HepG2 (cell line): ENCODE data around the gene GK. TPM values are rescaled to one million over a fixed set of nuclear protein-coding genes. Genes with fewer than 3 reads are reported as not detected.
A peak's percentile ranks its signal among the peaks of the same experiment; 100 is the strongest.

Experiments
- ATAC-seq: fragments of 200-7000 bp; cut with Tn5 transposase; 3 replicates; pipeline ENCODE4 v1.9.1; 2020; ENCODE audit warnings: mild to moderate bottlenecking, moderate library complexity
- BruUV-seq: library from RNA; stranded (reverse); fragments of 400-500 nt; replicated peaks from 2 replicates; lab custom pipeline; 2021; lab: Mats Ljungman, UMichigan
- CTCF ChIA-PET: fragments of 300-600 bp; formaldehyde crosslinking; extraction: SDS; loops from one replicate; lab custom pipeline; 2021; ENCODE audit warnings: low total read pairs, inconsistent platforms, low intra/inter-chr PET ratio; lab: Yijun Ruan, JAX
- POLR2A ChIA-PET: fragments of 350-600 bp; sonication (Branson Sonifier 250); formaldehyde crosslinking; loops from one replicate; lab custom pipeline; 2020; ENCODE audit warnings: antibody characterized with exemption, inconsistent platforms; lab: Yijun Ruan, JAX
- DNase-seq: peaks from one replicate; pipeline ENCODE4 v3.0.0-alpha.2; 2015; ENCODE audit warnings: low spot score
- FAIRE-seq: peaks from 3 replicates; lab custom pipeline; 2011; peaks lifted over from hg19 to GRCh38; lab: Jason Lieb, UNC
- H2AFZ ChIP-seq: one replicate; pipeline ENCODE4 v1.6.1; 2011; ENCODE audit warnings: low read length, inconsistent platforms
- H3K27ac ChIP-seq: fragments of 300-600 bp; 3 replicates; pipeline ENCODE4 v1.8.0; 2011; ENCODE audit warnings: mixed run types, mild to moderate bottlenecking, mixed read lengths, low read length, inconsistent platforms; ENCODE audit not compliant: insufficient read depth; ENCODE audit errors: extremely low read length
- H3K27me3 ChIP-seq, 2 experiments: fragments of 200-600 bp in 1 of 2; 2 replicates in 1 of 2; 3 replicates in 1 of 2; pipeline versions ENCODE4 v1.6.0 to v1.8.0; 2011; ENCODE audit warnings: low read length in 2 of 2, mild to moderate bottlenecking in 2 of 2, moderate library complexity in 2 of 2, inconsistent platforms in 1 of 2; ENCODE audit not compliant: insufficient read depth in 2 of 2, control insufficient read depth in 1 of 2
- H3K36me3 ChIP-seq, 2 experiments: fragments of 200-600 bp in 1 of 2; replicated peaks in 1 of 2; 2 replicates in 1 of 2; 3 replicates in 1 of 2; pipeline versions ENCODE4 v1.5.1 to v1.8.0; 2011; ENCODE audit warnings: low read length in 2 of 2, inconsistent platforms in 1 of 2; ENCODE audit not compliant: insufficient read depth in 2 of 2, control insufficient read depth in 1 of 2
- H3K4me1 ChIP-seq: 2 replicates; pipeline ENCODE4 v1.5.1; 2012; ENCODE audit warnings: low read length, inconsistent platforms; ENCODE audit not compliant: insufficient read depth
- H3K4me2 ChIP-seq: 2 replicates; pipeline ENCODE4 v1.6.0; 2011; ENCODE audit warnings: low read depth, low read length, inconsistent platforms
- H3K4me3 ChIP-seq, 3 experiments: fragments of 200-600 bp in 1 of 3; sonication (generic), shearing (Covaris generic) in 1 of 3; replicated peaks in 1 of 3; 2 replicates each; pipeline ENCODE4 v1.5.1; 2011 to 2016; ENCODE audit warnings: low read length in 3 of 3, inconsistent platforms in 2 of 3, low read depth in 2 of 3, mild to moderate bottlenecking in 2 of 3, control low read depth in 1 of 3, mixed read lengths in 1 of 3; ENCODE audit not compliant: insufficient read depth in 1 of 3
- H3K79me2 ChIP-seq: one replicate; pipeline ENCODE4 v1.6.1; 2011; ENCODE audit warnings: low read length, inconsistent platforms; ENCODE audit not compliant: insufficient read depth
- H3K9ac ChIP-seq: 2 replicates; pipeline ENCODE4 v1.6.0; 2011; ENCODE audit warnings: mild to moderate bottlenecking, low read depth, low read length, inconsistent platforms; ENCODE audit not compliant: insufficient read depth
- H3K9me3 ChIP-seq: 2 replicates; pipeline ENCODE4 v1.5.1; 2012; ENCODE audit warnings: mild to moderate bottlenecking, low read length
- H4K20me1 ChIP-seq: 2 replicates; pipeline ENCODE4 v1.6.0; 2011; ENCODE audit warnings: inconsistent platforms, mild to moderate bottlenecking, low read length, moderate library complexity; ENCODE audit not compliant: insufficient read depth
- EZH2 ChIP-seq: conservative IDR thresholded peaks from 2 replicates; pipeline ENCODE4 v1.6.1; 2012; ENCODE audit warnings: mild to moderate bottlenecking, low read depth, low read length, moderate library complexity
- FLYWCH1 ChIP-seq: sonication (generic); formaldehyde crosslinking; IDR thresholded peaks from 2 replicates; pipeline ENCODE4 v1.8.1; 2023; ENCODE audit warnings: mild to moderate bottlenecking, missing genetic modification reagents
- JDP2 ChIP-seq: sonication (generic); formaldehyde crosslinking; IDR thresholded peaks from 2 replicates; pipeline ENCODE4 v1.8.1; 2022; ENCODE audit warnings: missing genetic modification reagents, borderline replicate concordance
- KLF13 ChIP-seq: sonication (generic); formaldehyde crosslinking; IDR thresholded peaks from 2 replicates; pipeline ENCODE4 v1.4.0; 2020; ENCODE audit warnings: mild to moderate bottlenecking, missing genetic modification reagents
- MED1 ChIP-seq: sonication (generic); formaldehyde crosslinking; IDR thresholded peaks from 2 replicates; pipeline ENCODE4 v1.4.0; 2020; ENCODE audit warnings: missing genetic modification reagents
- MXD4 ChIP-seq: IDR thresholded peaks from 2 replicates; pipeline ENCODE4 v1.6.1; 2016; ENCODE audit warnings: mild to moderate bottlenecking, missing biosample characterization, missing genetic modification reagents
- PAX8 ChIP-seq: sonication (generic); formaldehyde crosslinking; IDR thresholded peaks from 2 replicates; pipeline ENCODE4 v1.8.0; 2022; ENCODE audit warnings: mild to moderate bottlenecking, missing genetic modification reagents, borderline replicate concordance
- PHF21A ChIP-seq: sonication (generic); formaldehyde crosslinking; IDR thresholded peaks from 2 replicates; pipeline ENCODE4 v1.5.0; 2020; ENCODE audit warnings: mild to moderate bottlenecking, missing genetic modification reagents
- RARG ChIP-seq: sonication (generic); formaldehyde crosslinking; IDR thresholded peaks from 2 replicates; pipeline ENCODE4 v1.4.0; 2020; ENCODE audit warnings: low read depth, mild to moderate bottlenecking, missing genetic modification reagents
- RBM39 ChIP-seq: fragments of 200-400 bp; formaldehyde crosslinking; IDR thresholded peaks from one replicate; pipeline ENCODE4 v1.6.1; 2018; ENCODE audit warnings: antibody characterized with exemption, mild to moderate bottlenecking, low read depth, low read length; ENCODE audit not compliant: poor library complexity, severe bottlenecking
- SRF ChIP-seq: IDR thresholded peaks from 2 replicates; pipeline ENCODE4 v1.6.1; 2011; ENCODE audit warnings: mild to moderate bottlenecking, low read depth, low read length, moderate library complexity
- TP53 ChIP-seq: sonication (generic); formaldehyde crosslinking; conservative IDR thresholded peaks from 2 replicates; pipeline ENCODE4 v1.4.0; 2020; ENCODE audit warnings: missing genetic modification reagents
- U2AF2 ChIP-seq: fragments of 200-400 bp; formaldehyde crosslinking; IDR thresholded peaks from 2 replicates; pipeline ENCODE4 v1.6.1; 2017; ENCODE audit warnings: low read depth, mild to moderate bottlenecking, low read length
- ZC3H4 ChIP-seq: sonication (generic); formaldehyde crosslinking; IDR thresholded peaks from 2 replicates; pipeline ENCODE4 v1.4.0; 2020; ENCODE audit warnings: missing genetic modification reagents, borderline replicate concordance
- ZKSCAN5 ChIP-seq: sonication (generic); formaldehyde crosslinking; IDR thresholded peaks from 2 replicates; pipeline ENCODE4 v1.5.1; 2020; ENCODE audit warnings: mild to moderate bottlenecking, missing genetic modification reagents
- ZNF724P ChIP-seq: sonication (generic); formaldehyde crosslinking; IDR thresholded peaks from 2 replicates; pipeline ENCODE4 v1.8.0; 2022; ENCODE audit warnings: missing genetic modification reagents, borderline replicate concordance
- WGBS: methylation state at CpG from one replicate; pipeline ENCODE4 v1.1.6; 2017; ENCODE audit warnings: low lambda C conversion rate; 5-methylcytosine and 5-hydroxymethylcytosine counted together
- in situ Hi-C: cut with HindIII; loops from 2 replicates; pipeline ENCODE4 v1.10.0; 2017; ENCODE audit warnings: low pct_unique_long_range_greater_than_20kb; ENCODE audit not compliant: extremely low pct_ligation_motif_present
- intact Hi-C: fragments of 100-400 bp; cut with micrococcal nuclease; formaldehyde crosslinking; loops from one replicate; pipeline ENCODE4 v1.10.0; 2022; ENCODE audit not compliant: unreplicated experiment
- polyA plus RNA-seq, 8 experiments: library from polyadenylated mRNA; depleted of rRNA in 3 of 8; stranded (reverse) in 7 of 8; unstranded in 1 of 8; fragments of >200 nt; fragmentation: Illumina TruSeq in 4 of 8; extraction: Trizol in 4 of 8; gene quantifications; 2 replicates each; pipeline versions ENCODE4 v1.2.1 to v1.2.3, GENCODE V29; 2011 to 2016; ENCODE audit warnings: low read depth in 4 of 8, missing spikeins in 1 of 8, mixed read lengths in 1 of 8; ENCODE audit not compliant: insufficient read depth in 1 of 8
- total RNA-seq, 5 experiments: library from RNA; depleted of rRNA; stranded (reverse); fragments of >200 nt; fragmentation: Illumina TruSeq; extraction: Trizol; gene quantifications; 2 replicates each; pipeline ENCODE4 v1.2.3, GENCODE V29; 2016; ENCODE audit warnings: low read depth in 1 of 5
- TF ChIP-seq, protein P1 (sequence below): sonication (generic); formaldehyde crosslinking; conservative IDR thresholded peaks from 2 replicates; pipeline ENCODE4 v1.4.0; 2020; ENCODE audit warnings: mild to moderate bottlenecking, missing genetic modification reagents, moderate library complexity
- TF ChIP-seq, protein P2 (sequence below), 2 experiments: sonication (generic) in 1 of 2; formaldehyde crosslinking in 1 of 2; IDR thresholded peaks; 2 replicates each; pipeline versions ENCODE4 v1.4.0 to v1.6.1; 2018 to 2020; ENCODE audit warnings: missing genetic modification reagents in 2 of 2, borderline replicate concordance in 1 of 2, low read depth in 1 of 2, mild to moderate bottlenecking in 1 of 2, missing biosample characterization in 1 of 2
- TF ChIP-seq, protein P3 (sequence below): sonication (generic); formaldehyde crosslinking; IDR thresholded peaks from 2 replicates; pipeline ENCODE4 v1.4.0; 2020; ENCODE audit warnings: mild to moderate bottlenecking, low read depth, missing genetic modification reagents

The GK gene
- total and polyA plus RNA-seq, 2 of the 13 experiments (the other 11 are each of a cell fraction or from before 2014, with no cell fraction given): 64.2 to 265 TPM

DNA sequence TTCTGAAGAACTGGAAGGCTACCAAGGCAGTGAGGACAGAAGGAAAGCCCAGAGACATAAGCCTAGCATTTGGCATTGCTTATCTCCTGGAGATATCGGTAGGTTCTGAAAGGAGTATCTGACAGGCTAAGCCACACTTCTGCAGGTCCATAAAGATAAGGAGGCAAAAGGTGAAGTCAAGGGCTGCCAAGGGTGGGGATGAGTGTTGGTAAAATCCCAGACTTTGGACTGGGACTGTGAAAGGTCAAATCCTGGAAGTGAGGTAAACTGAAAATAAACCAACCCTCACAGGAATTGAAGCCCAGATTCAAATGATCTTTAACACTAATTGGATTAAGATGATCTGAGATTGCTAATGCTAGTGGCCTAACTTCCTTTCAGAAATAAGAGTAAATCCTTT lies 27.4 kb downstream of the GK start:
- DNase-seq (no peak), FAIRE-seq (no peak), ATAC-seq (no peak)
- WGBS: 67% methylated on average over 1 of the region's 1 CpG
- H3K4me2 ChIP-seq: 0 out of 2 replicates have a peak overlapping the region, but pooled peaks have one; percentile 18
- H3K4me3 ChIP-seq: no peak overlapping the region
- H3K27ac ChIP-seq: peak overlapping the region; percentile 81
- H3K4me1 ChIP-seq: peaks cover 77% of the 10 kb centered on the region
- intact Hi-C loops (no loop called here), in situ Hi-C loops (no loop called here)
- no peak overlapping the region for H2AFZ ChIP-seq
- H4K20me1 ChIP-seq: no peaks in the 10 kb centered on the region
- no TSS peak for BruUV-seq
- peaks cover 3 to 18% of the 10 kb centered on the region in 2 experiments; a peak in 1 of 5 replicates for H3K36me3 ChIP-seq
- no peaks in the 10 kb centered on the region for H3K27me3 ChIP-seq
- no peaks in the 10 kb centered on the region for H3K9me3 ChIP-seq
- no peak overlapping the region for H3K9ac ChIP-seq
- no peaks in the 10 kb centered on the region for H3K79me2 ChIP-seq
- ChIA-PET CTCF (no interaction called here), POLR2A (interaction anchor here (1.8 to 4.7 kb wide), 4 partner anchors 27 to 54 kb away, joined by 5 to 19 read pairs (median 10); partner anchors contain the start of gene GK)
- TF ChIP-seq MXD4 (CRISPR knock-in tag) (no peak), U2AF2 (no peak), PHF21A (CRISPR knock-in tag) (no peak), PAX8 (CRISPR knock-in tag) (no peak), JDP2 (CRISPR knock-in tag) (no peak), ZC3H4 (CRISPR knock-in tag) (no peak), FLYWCH1 (CRISPR knock-in tag) (no peak), RBM39 (no peak), KLF13 (CRISPR knock-in tag) (no peak), SRF (no peak), EZH2 (no peak), RARG (CRISPR knock-in tag) (no peak), ZNF724P (no peak), MED1 (CRISPR knock-in tag) (peak; percentile 53), ZKSCAN5 (CRISPR knock-in tag) (no peak), TP53 (CRISPR knock-in tag) (no peak)
- TF ChIP-seq, protein P1, sequence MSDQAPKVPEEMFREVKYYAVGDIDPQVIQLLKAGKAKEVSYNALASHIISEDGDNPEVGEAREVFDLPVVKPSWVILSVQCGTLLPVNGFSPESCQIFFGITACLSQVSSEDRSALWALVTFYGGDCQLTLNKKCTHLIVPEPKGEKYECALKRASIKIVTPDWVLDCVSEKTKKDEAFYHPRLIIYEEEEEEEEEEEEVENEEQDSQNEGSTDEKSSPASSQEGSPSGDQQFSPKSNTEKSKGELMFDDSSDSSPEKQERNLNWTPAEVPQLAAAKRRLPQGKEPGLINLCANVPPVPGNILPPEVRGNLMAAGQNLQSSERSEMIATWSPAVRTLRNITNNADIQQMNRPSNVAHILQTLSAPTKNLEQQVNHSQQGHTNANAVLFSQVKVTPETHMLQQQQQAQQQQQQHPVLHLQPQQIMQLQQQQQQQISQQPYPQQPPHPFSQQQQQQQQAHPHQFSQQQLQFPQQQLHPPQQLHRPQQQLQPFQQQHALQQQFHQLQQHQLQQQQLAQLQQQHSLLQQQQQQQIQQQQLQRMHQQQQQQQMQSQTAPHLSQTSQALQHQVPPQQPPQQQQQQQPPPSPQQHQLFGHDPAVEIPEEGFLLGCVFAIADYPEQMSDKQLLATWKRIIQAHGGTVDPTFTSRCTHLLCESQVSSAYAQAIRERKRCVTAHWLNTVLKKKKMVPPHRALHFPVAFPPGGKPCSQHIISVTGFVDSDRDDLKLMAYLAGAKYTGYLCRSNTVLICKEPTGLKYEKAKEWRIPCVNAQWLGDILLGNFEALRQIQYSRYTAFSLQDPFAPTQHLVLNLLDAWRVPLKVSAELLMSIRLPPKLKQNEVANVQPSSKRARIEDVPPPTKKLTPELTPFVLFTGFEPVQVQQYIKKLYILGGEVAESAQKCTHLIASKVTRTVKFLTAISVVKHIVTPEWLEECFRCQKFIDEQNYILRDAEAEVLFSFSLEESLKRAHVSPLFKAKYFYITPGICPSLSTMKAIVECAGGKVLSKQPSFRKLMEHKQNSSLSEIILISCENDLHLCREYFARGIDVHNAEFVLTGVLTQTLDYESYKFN (CRISPR knock-in tag): peak; percentile 42; the same call in 1 of the 2 replicates
- TF ChIP-seq, protein P2, sequence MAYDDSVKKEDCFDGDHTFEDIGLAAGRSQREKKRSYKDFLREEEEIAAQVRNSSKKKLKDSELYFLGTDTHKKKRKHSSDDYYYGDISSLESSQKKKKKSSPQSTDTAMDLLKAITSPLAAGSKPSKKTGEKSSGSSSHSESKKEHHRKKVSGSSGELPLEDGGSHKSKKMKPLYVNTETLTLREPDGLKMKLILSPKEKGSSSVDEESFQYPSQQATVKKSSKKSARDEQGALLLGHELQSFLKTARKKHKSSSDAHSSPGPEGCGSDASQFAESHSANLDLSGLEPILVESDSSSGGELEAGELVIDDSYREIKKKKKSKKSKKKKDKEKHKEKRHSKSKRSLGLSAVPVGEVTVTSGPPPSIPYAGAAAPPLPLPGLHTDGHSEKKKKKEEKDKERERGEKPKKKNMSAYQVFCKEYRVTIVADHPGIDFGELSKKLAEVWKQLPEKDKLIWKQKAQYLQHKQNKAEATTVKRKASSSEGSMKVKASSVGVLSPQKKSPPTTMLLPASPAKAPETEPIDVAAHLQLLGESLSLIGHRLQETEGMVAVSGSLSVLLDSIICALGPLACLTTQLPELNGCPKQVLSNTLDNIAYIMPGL (CRISPR knock-in tag; IDR thresholded peaks at IDR 0.05; ENCODE audit: borderline replicate concordance in 1 of 2, low read depth in 1 of 2): no peak
- TF ChIP-seq, protein P3, sequence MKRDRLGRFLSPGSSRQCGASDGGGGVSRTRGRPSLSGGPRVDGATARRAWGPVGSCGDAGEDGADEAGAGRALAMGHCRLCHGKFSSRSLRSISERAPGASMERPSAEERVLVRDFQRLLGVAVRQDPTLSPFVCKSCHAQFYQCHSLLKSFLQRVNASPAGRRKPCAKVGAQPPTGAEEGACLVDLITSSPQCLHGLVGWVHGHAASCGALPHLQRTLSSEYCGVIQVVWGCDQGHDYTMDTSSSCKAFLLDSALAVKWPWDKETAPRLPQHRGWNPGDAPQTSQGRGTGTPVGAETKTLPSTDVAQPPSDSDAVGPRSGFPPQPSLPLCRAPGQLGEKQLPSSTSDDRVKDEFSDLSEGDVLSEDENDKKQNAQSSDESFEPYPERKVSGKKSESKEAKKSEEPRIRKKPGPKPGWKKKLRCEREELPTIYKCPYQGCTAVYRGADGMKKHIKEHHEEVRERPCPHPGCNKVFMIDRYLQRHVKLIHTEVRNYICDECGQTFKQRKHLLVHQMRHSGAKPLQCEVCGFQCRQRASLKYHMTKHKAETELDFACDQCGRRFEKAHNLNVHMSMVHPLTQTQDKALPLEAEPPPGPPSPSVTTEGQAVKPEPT: no peak
